OCI-LY7 (cell line): ENCODE results near the gene TXN2.

Experiments
- CTCF ChIP-seq: fragments of 200-600 bp; sonication (generic); conservative IDR thresholded peaks from 2 replicates; pipeline ENCODE4 v1.5.1; 2014; ENCODE audit warnings: mild to moderate bottlenecking, antibody characterized with exemption, low read length, moderate library complexity, mixed read lengths
- EZH2phosphoT487 ChIP-seq: fragments of 200-600 bp; sonication (generic); IDR thresholded peaks from 2 replicates; pipeline ENCODE4 v1.6.1; 2018; ENCODE audit warnings: low read depth, borderline replicate concordance, mild to moderate bottlenecking, mixed run types, antibody characterized with exemption, low read length, moderate library complexity, mixed read lengths

- TF ChIP-seq CTCF (no peak), EZH2phosphoT487 (no peak)
Observed at GRCh38 chr22:36522662-36523061, 41.2 kb upstream of the TXN2 start.
